NT2/D1 (cell line): Measurements from ENCODE around the gene TRIM60.

Source experiments
- SUZ12 ChIP-seq: IDR thresholded peaks from 2 replicates; pipeline ENCODE4 v1.6.1; 2011; ENCODE audit not compliant: insufficient read length, insufficient read depth; ENCODE audit errors: extremely low read depth
- YY1 ChIP-seq: IDR thresholded peaks from 2 replicates; pipeline ENCODE4 v1.6.1; 2011; ENCODE audit not compliant: insufficient read length, insufficient read depth
- ZNF274 ChIP-seq: IDR thresholded peaks from 2 replicates; pipeline ENCODE4 v1.6.1; 2011; ENCODE audit warnings: mild to moderate bottlenecking, low read depth, low read length

- TF ChIP-seq ZNF274 (no peak), YY1 (no peak), SUZ12 (no peak)
These were observed 21.3 kb upstream of the TRIM60 start for GRCh38 chr4:165010487-165010886.
